Tongue (tissue), 2 donors: ENCODE results near the gene RAPGEF3. TPM values are rescaled to one million over a fixed set of nuclear protein-coding genes. Genes with fewer than 3 reads are reported as not detected.

Source experiments
- DNase-seq: peaks from one replicate; pipeline ENCODE4 v3.0.0-alpha.2; 2015
- total RNA-seq: library from RNA; depleted of rRNA; stranded (reverse); fragments of >200 nt; gene quantifications from one replicate; pipeline ENCODE4 v1.2.3, GENCODE V29; 2014

RAPGEF3 gene
- total RNA-seq, 1 donor from 2014 or later: 16.0 TPM

DNA sequence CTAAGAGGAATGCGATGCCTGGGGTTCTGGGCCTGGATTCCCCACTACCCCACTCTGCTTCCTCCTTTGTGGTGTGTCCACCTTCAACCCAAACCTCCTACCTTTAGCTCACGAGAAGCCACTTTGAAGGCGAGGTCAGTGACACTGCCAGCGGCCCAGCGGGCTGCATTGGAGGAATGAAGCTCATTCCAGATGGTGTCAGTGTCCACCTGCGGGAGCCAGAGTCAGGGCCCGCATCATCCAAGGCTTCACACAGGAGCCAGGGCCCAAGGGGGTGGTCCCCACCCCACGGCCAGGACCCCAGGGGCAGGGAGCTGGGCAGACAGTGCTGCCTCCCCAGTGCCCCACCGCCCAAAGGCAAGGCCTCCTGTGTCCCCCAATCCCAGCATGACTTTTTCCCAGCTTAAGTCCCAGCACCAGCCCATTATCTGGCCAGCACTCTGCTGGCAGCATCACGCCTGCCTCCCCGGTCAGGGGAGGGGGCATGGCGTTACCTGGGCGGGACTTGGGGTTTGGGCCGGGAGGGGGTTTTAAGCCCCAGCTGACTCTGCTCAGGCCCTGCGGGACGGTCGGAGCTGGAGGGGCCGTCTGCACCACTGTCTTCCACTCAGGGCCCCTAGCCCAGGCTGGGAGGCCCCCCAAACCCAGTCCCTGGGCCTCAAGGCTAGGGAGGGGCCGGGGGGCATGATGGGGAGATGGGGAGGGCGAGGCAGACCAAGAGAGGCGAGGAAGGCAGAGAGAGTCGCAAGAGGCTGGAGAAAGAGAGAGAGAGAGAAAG, 31.2 kb upstream of the RAPGEF3 start:
- no peak for DNase-seq

DNA sequence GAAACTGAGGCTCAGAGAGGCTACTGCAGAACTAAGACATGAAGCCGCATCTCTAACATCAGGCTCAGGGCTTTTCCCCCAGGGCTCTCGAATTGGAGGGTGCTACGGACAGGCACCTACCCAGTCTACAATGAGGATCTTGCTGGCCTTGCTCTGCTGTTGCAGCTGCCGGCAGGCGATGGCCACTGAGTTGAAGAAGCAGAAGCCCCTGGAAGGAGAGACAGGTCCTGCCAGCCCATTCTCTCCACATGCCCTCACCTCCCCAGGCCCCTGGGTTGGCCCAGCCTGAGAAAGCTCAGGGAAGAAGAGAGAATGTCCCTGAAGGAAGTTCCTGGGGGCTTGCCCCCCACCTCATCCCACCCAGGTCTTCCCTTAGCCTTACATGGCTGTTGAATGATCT, 30.5 kb upstream of the RAPGEF3 start:
- DNase-seq: no peak

DNA sequence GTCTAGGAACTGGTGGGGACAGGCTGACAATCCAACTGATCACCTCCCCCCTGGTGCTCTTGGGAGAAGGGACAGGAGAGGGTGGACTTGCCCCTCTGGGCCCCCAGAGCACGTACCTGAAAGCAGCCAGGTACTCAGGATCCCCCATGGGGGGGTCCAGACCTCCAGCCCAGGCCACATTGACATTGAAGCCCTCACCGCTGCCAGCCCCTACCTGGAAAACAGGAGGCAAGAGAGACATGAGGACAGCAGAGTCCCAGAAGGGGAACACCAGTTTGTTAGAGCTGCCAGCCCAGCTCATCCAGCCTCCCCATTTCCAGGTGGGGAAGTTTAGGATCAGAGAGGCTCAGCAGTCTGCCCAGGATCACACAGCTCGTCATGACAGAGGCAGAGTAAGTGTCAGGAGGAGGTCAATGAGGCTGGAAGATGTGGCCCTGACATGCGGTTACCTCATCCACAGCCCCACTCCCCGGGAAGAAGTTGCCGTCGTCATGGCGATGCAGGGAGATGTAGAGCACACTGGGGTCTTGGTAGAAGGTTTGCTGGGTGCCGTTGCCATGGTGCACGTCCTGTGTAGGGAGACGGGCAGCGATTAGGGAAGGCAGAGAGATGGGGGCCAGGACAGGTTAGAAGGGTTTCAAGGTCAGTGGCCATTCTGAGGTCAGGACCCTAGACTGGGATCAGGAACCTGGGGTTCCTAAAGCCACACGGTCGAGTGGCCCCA, 29.1 kb upstream of the RAPGEF3 start:
- DNase-seq: no peak

DNA sequence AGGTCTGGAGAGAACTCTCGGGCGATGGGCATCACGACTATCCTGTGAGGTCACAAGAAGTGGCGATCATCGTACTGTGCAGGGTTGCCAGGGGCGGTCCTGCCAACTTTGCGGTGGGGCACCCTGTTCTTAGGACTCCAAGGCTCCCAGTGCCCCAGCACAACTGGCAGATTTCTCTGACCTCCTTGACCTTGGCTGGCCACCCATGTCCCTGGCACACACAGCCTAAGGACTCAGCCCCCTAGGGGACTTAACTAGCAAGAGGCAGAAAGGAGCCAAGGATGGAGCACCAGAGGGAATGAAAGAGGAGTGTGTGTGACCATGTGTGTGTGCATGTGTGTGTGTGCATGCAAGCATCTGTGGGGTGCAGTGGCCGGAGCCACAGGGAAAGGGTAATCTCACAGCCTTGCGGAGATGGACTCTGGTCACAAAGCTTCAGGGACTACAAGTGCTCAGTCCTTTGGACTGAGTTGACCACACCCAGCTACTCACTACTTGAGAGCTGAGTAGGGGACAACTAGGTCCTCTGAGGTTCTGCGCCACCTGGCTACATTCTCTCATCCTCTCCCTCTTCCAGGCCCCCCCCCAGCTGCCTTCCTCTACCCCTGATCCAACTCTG, 28.1 kb upstream of the RAPGEF3 start:
- no peak for DNase-seq

DNA sequence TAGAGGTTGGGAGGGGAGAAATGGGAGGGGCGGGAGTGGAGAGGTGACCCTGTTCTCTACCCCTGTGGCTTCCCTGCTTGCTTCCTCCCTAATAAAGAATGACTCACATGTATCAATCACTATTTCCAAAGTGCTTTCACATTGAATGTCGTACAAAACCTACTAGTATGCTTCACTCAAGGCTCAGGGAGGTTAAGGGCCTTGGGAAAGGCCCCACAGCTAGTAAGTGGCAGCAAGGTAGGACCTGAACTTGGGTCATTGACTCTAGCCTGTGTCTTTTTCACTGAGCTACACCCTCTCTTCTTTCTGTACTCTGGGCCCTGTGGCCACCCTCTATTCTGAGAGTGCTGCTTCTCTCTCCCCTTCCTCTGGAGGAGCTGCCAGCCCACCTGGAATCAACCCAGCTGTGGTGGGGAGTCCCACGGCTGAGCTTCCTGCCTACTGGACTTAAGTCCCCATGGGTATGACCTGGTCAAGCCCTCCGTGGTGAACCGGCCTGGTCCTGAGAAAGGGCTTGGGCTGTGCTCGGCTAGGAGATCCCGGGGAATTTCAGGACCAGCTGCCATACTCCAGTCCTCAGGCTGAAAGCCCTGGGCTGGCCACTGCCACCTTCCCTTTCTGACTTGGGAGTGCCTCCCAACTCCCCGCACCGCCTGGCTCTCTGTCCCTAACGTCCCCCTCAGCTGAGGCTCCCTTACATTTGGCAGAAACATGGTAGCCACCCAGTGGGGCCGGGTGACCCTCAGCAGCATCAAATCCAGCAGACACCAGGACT, 27.4 kb upstream of the RAPGEF3 start:
- DNase-seq: no peak

DNA sequence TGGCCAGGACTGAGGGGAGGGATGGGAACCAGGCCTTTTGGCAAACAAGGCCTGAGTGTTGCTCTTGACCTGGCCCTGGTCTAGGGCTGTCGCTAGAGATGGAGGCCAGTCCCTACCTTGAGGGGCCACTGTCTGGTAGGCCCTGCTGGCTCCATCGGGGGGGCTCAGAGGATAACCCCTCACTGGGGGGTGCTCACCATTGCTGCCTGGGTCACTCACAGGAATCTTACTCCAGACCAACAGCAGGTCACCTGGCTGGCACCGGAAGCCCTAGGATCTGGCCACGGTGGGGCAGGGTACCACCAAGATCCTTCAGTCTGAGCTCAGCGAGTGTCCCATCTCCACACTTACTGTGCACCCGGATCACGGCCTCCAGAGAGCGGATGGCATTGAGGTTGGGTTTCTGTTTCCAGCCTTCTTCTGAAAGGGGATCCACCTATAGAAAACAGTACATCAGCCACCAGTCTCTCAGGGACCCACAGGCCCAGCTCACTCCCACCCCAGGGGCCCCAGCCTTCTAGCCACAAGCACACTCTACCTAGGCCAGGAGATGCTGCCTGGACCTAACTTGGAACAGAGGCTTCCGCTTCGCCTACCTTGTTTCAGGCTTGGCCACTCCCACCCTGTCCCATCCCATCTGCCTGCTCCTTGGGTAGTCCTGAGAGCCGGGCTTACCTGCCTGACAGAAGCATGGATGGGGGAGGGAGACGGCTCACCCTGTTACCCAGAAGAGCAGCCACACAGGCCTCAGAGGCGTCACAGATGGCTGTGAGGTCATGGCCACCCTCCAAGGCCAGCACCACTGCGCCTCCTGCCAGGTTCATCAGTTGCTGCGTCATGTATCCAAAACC, 26.6 kb upstream of the RAPGEF3 start:
- no peak for DNase-seq

DNA sequence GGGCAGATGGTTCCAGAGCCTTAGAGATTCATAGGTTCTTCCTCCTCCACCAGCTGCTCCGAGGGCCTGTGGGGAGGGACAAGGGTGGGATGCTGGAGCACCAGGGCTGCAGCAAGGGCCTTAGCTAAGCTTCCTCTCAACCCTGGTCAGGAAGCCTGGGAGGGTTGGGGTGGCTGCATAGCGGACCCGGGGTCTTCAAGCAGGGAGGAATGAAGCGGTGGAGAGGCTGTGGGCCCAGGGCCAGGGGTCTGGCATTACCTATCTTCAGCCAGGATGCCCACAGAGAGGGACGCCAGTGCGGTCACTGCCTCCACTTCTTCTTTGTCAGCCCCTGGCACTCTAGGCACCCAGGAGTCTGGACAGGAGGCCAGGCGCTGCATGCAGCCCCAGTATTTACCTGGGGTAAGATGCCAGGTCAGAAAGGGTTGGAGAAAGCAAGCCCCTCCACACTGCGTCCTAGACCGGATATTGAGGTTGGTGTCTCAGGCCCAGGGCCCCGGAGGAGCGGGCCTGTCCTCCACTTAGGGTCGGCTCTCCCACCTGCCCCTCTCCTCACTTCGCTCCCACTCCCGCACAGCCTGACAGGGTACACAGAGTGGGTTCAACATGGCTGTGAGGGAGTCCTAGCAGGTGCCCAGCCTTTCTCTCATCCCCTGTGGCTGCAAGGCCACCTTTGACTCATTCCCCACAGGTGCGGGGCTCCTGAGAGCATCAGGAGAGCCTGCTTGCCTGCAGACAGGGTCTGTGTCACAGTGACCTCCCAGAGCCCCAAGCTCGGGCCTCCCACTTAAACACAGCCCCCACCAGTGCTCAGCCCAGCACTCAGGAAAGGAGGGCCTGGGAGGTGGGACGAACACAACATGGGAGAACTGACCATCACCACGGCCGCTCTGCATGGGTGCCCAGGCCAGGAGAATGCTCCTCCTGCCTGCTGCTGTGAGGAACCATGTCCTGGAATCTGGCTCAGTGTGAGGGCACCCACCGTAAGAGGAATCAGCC, 25.4 kb upstream of the RAPGEF3 start:
- no peak for DNase-seq

DNA sequence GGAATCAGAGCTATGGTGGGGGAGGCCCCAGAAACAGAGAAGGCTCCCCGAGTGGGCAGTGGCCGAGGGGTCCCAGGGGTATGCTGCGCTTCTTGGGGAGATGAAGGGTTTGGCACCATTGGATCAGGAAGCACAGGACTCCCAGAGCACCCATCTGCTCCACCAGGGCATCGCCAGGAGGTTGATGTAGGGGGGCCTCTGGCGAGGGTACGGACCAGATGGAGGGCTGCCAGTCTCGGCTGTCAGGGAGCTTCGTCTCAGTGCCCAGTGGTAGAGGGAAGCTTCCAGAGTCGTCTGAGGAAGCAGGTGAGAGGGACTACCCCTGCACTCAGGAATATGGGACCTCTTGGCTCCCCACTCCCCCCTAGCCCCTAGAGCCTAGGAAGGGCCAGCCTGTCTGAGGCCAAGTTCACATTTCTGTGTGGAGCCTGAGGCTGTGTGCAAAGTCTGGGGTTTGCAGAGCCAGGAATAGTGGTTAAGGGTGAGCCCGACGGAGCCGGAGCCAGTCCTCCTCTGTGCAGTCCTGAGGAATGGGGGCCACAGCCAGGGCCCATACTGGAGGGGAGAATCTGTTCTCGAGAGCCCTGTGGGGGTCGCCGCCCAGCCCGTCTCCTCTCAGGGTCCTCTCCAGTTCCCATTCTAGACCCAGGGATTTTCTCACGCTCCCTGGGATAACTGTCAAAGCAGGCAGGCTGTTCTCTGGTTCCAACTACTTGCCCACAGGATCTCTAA, 24.5 kb upstream of the RAPGEF3 start:
- no peak for DNase-seq

DNA sequence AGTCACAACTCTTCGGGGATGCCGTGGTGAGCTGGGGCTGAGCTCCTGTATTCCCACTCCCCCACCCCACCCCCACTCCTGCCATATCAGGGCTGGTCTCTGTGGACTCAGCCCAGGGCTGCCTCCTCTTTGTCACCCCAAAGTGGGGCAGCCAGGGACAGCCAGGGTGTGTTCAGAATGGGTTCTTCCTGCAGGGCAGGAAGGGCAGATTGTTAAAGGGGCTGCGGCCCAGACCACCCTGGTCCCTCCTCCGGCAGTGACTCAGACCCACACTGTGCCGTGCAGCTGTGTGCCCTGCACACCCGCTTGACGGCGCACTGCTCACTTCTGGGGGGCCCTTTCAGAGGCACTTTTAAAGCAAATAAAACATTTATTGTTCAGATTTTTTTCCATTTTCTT, 23.7 kb upstream of the RAPGEF3 start:
- no peak for DNase-seq

DNA sequence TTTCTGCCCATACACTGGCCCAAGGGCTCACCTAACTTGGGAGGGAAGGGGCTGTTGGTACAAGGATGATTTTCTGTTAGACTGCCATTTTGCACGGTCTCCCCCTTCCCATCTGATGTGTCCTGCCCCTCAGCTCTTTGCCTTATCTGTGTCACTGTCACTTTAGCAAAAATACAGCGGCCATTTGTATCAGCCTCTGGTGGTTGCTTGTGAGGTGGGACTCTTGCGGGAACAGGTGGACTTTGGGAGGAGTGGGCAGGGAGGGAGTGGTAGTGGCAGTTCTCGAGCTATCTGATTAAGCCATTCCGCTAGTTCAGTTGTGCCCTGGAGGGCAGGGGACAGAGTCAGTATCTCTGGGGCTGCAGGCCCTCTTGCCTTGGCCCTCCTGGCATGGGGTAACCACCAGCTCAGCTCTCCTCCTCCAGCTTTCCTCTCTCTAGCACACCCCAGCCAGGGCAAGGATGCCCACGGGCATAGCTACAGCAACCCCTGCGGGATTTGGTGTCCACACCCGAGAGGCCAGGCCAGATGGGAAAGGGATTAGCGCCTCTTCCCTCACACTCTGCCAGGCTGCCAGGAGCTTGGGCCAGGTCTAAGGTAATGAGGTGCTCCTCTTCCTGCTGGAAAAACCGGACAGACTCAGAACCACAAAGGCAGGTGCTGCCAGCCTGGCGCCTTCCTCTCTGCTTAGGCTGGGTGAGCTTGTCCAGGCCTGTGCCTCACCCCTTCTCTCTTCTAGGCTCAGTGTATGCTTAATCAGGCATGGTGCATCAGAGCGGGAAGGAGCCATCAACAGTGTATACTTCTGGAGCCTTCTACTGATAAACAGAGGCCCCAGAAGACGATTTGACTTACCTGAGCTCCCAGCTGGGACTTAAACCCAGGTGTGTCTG, 23.0 kb upstream of the RAPGEF3 start:
- DNase-seq: peak; percentile 44

DNA sequence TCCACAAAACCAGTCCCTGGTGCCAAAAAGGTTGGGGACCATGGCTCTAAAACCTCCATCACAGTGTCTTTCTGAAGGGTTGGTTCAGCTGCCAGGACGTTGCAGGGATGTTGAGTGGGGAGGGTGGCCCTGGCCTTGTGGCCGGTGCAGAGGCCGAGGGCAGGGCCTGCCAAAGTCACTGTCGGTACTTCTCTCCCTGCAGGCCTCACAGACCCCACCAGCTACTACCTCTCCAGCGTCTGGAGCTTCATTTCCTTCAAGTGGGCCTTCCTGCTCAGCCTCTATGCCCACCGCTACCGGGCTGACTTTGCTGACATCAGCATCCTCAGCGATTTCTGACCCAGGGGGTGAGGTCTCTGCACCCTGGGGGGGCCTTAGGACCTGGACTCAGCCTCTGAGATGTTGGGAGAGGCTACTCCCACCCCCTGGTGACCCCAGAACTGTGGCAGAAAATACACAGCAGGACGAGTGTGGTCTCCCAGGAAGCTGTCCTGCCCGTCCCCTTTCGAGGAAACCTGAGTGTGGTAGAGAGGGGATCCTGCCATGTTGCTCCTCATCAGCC, 21.3 kb upstream of the RAPGEF3 start:
- no peak for DNase-seq

DNA sequence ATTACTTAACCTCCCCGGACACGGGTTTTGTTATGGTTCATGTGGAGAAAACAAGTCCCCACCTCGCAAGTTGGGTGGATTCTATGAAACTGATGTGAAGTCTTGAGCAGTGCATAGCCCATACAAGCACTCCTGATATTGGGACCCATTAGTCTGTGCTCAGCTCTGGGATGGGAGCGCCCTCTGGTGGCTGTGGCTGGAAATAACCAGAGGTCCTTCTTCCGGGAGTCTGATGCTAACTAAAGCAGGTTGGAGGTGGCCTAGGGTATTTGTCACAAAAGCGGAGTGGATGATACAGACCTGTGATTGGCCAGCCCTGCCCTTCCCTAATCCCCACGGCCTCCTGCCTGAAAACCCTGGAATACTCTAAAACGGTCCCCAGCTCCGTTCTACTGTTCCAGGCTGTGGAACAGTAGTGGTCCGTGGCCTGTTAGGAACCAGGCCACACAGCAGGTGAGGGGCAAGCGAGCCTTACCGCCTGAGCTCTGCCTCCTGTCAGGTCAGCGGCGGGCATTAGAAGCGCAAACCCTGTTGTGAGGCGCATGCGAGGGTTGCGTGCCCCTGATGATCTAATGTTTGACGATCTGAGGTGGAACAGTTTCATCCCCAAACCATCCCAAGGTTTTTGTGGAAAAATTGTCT, 20.7 kb upstream of the RAPGEF3 start:
- peak; percentile 96 for DNase-seq

DNA sequence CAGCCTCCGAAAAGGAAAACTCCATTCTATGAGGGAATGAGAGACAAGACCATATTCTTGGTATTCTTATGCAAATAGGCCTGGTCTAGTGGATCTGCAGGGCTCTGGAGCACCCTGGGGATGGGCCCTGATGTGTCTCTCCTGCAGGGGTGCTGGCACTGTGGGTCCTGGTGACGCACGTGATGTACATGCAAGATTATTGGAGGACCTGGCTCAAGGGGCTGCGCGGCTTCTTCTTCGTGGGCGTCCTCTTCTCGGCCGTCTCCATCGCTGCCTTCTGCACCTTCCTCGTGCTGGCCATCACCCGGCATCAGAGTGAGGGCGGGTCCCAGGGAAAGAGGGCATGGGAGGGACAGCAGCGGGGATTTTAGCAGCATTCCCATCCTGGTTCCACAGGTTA, 20.2 kb upstream of the RAPGEF3 start:
- no peak for DNase-seq

DNA sequence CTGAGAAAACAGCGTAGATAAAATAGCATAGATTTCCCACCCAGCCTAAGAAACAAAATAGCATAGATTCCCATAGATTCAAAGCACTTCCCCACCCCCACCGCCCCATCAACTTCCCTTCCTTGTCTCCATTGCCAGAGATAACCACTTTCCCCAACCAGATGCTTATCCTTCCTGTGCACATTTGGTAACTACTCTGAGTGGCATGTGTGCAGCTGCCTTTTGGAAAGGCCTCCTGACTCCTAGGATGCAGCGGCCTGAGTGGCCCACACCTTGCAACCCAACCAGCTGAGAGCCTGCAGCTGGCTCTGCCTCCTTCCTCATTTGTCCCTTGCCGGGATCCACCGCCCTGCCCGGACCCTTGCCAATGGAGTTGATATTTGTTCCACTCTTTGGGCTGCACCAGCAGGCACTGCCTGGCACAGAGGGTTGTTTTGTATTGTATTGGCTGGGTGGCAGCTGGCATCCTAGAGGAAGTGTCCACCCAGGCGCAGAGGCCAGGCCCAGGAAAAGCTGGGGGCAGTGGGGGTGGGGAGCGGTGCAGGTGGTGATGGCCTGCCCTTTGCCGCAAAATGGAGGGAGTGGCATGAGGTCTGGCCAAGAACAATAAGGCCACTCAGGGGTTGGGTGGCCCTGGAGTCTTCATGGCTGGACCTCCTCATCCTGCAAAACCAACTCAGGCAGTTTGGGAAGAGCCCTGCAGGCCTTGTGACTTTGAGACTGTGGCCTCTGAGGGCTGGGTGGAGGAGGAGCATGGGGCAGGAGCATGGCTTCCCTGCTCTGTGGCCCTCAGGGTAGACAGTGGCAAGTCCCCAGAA, 19.3 kb upstream of the RAPGEF3 start:
- no peak for DNase-seq

DNA sequence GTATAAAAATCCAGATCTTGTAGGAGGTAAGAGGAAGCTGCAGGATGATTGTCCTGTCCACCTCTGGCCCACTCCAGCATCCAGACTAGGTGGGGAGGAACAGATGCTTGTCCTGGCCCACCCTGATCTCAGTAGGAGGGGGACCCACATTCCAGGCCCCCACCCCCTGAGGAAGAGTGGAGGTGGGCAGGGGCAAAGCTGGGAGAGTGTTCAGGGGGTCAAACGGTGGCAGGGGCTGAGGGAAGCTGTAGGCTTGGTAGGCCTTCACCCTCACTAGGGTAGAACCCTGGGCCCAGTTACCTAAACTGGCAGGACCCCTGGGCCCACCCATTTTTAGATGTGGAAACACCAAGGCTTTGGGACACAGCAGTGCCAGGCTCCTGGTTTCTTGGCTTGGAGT, 18.5 kb upstream of the RAPGEF3 start:
- no peak for DNase-seq

DNA sequence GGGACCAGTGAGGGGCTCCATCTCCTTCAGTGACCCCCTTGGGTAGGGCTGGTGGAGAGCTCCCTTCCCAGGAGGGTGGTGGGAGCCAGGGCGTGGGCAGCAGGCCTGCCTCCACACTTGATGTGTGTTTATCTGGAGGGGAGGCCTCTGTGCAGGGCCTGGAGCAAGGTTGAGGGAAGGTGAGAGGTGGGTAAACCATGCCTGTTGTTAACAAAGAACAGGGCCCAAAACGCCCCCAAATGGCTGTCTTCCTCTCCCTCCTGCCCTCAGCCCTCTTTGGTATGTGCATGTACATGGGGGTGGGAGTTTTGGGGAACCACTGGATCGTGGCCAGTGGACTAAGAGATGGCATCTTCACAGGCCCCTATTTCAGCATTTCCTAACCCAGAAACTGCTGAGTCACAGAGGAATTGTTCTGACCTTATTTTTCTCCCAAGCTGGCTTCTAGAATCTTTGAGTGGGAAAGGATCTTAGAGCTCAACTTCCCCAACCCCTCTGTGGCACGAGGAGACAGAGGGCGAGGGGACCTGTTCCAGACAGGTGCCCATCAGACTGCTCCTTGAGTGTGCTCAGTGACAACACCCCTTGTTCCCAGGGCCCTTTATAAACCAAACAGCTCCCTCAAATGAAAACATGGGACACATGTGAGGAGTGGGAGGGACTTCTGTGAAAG, 17.9 kb upstream of the RAPGEF3 start:
- DNase-seq: no peak
